A673 (cell line): ENCODE measurements around the gene HS6ST3. TPM values are rescaled to one million over a fixed set of nuclear protein-coding genes. Genes with fewer than 3 reads are reported as not detected.

Source experiments
- BruUV-seq: library from RNA; stranded (reverse); fragments of 400-500 nt; replicated peaks from 2 replicates; lab custom pipeline; 2021; lab: Mats Ljungman, UMichigan
- CTCF ChIA-PET: fragments of 300-600 bp; sonication (Branson Sonifier 250); formaldehyde crosslinking; loops from one replicate; lab custom pipeline; 2022; ENCODE audit warnings: antibody characterized with exemption; lab: Charles Lee
- POLR2A ChIA-PET: fragments of 300-600 bp; sonication (Branson Sonifier 250); formaldehyde crosslinking; loops from one replicate; lab custom pipeline; 2022; ENCODE audit warnings: antibody characterized with exemption; ENCODE audit not compliant: low non-redundant PET; lab: Charles Lee
- DNase-seq: peaks from one replicate; pipeline ENCODE4 v3.0.0-alpha.2; 2015; ENCODE audit warnings: low spot score
- H3K27ac ChIP-seq: fragments of 200-600 bp; sonication (generic); 2 replicates; pipeline ENCODE4 v1.5.1; 2016; ENCODE audit warnings: mixed run types, low read depth, mild to moderate bottlenecking, mixed read lengths, antibody characterized with exemption, low read length; ENCODE audit not compliant: poor library complexity, severe bottlenecking
- H3K27me3 ChIP-seq: fragments of 200-600 bp; sonication (generic); replicated peaks from 2 replicates; pipeline ENCODE4 v1.6.1; 2017; ENCODE audit warnings: mixed run types, low read depth, mild to moderate bottlenecking, mixed read lengths, antibody characterized with exemption, low read length; ENCODE audit not compliant: insufficient read depth, poor library complexity
- H3K36me3 ChIP-seq: fragments of 200-600 bp; sonication (generic); 2 replicates; pipeline ENCODE4 v1.6.1; 2016; ENCODE audit warnings: mixed run types, mild to moderate bottlenecking, mixed read lengths, antibody characterized with exemption, low read length; ENCODE audit not compliant: insufficient read depth, poor library complexity, severe bottlenecking
- H3K4me1 ChIP-seq: fragments of 200-600 bp; sonication (generic); 2 replicates; pipeline ENCODE4 v1.6.1; 2017; ENCODE audit warnings: mixed run types, mild to moderate bottlenecking, mixed read lengths, antibody characterized with exemption, low read length; ENCODE audit not compliant: insufficient read depth, poor library complexity, severe bottlenecking
- H3K4me3 ChIP-seq: fragments of 200-600 bp; sonication (generic); 2 replicates; pipeline ENCODE4 v1.5.1; 2016; ENCODE audit warnings: low read depth, mixed run types, mild to moderate bottlenecking, mixed read lengths, low read length; ENCODE audit not compliant: poor library complexity, severe bottlenecking
- H3K9me3 ChIP-seq: fragments of 200-600 bp; sonication (generic); 2 replicates; pipeline ENCODE4 v1.6.1; 2016; ENCODE audit warnings: mixed run types, low read depth, mild to moderate bottlenecking, mixed read lengths, antibody characterized with exemption, low read length; ENCODE audit not compliant: poor library complexity, severe bottlenecking
- EZH2 ChIP-seq: fragments of 200-600 bp; sonication (generic); IDR thresholded peaks from 2 replicates; pipeline ENCODE4 v1.6.1; 2017; ENCODE audit warnings: borderline replicate concordance, low read depth, mild to moderate bottlenecking, mixed read lengths, antibody characterized with exemption, low read length; ENCODE audit not compliant: poor library complexity, severe bottlenecking
- intact Hi-C: fragments of 100-400 bp; cut with micrococcal nuclease; formaldehyde crosslinking; loops from one replicate; pipeline ENCODE4 v1.10.0; 2022; ENCODE audit not compliant: unreplicated experiment
- total RNA-seq: library from RNA; stranded (reverse); gene quantifications from 2 replicates; pipeline ENCODE4 v1.2.3, GENCODE V29; 2021
- TF ChIP-seq, protein P1 (sequence below): fragments of 300-800, 200-600 bp; sonication (generic); conservative IDR thresholded peaks from 2 replicates; pipeline ENCODE4 v1.5.1; 2017; ENCODE audit warnings: low read depth, mild to moderate bottlenecking, antibody characterized with exemption, low read length, moderate library complexity, mixed read lengths

Gene HS6ST3
- total RNA-seq, 1 experiment from 2014 or later: not detected

GRCh38 chr13:96273196-96273595 is 183.3 kb downstream of the HS6ST3 start:
- no peaks in the 10 kb centered on the region for H3K9me3 ChIP-seq
- DNase-seq: no peak
- TF ChIP-seq, protein P1, sequence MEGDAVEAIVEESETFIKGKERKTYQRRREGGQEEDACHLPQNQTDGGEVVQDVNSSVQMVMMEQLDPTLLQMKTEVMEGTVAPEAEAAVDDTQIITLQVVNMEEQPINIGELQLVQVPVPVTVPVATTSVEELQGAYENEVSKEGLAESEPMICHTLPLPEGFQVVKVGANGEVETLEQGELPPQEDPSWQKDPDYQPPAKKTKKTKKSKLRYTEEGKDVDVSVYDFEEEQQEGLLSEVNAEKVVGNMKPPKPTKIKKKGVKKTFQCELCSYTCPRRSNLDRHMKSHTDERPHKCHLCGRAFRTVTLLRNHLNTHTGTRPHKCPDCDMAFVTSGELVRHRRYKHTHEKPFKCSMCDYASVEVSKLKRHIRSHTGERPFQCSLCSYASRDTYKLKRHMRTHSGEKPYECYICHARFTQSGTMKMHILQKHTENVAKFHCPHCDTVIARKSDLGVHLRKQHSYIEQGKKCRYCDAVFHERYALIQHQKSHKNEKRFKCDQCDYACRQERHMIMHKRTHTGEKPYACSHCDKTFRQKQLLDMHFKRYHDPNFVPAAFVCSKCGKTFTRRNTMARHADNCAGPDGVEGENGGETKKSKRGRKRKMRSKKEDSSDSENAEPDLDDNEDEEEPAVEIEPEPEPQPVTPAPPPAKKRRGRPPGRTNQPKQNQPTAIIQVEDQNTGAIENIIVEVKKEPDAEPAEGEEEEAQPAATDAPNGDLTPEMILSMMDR: no peak
- no peak for TF ChIP-seq EZH2
- no peak overlapping the region for H3K4me3 ChIP-seq
- H3K4me1 ChIP-seq: no peaks in the 10 kb centered on the region
- CTCF ChIA-PET: no interaction called here
- H3K36me3 ChIP-seq: no peaks in the 10 kb centered on the region
- POLR2A ChIA-PET: no interaction called here
- no peaks in the 10 kb centered on the region for H3K27me3 ChIP-seq
- H3K27ac ChIP-seq: no peak overlapping the region
- BruUV-seq: no TSS peak
- intact Hi-C loops: no loop called here

- H3K36me3 ChIP-seq: no peaks in the 10 kb centered on the region
- no peaks in the 10 kb centered on the region for H3K9me3 ChIP-seq
- no TSS peak for BruUV-seq
- H3K4me3 ChIP-seq: no peak overlapping the region
- intact Hi-C loops: no loop called here
- no peak for DNase-seq
- no peak overlapping the region for H3K27ac ChIP-seq
- CTCF ChIA-PET: no interaction called here
- TF ChIP-seq EZH2: no peak
- TF ChIP-seq, protein P1: no peak
- no peaks in the 10 kb centered on the region for H3K27me3 ChIP-seq
- no peaks in the 10 kb centered on the region for H3K4me1 ChIP-seq
- POLR2A ChIA-PET: no interaction called here
Observed at GRCh38 chr13:96274046-96274445, 184.1 kb downstream of the HS6ST3 start.

GRCh38 chr13:96279904-96280303 is 190.0 kb downstream of the HS6ST3 start:
- DNase-seq: no peak
- Histone ChIP-seq H3K4me1 (no peaks in the 10 kb centered on the region), H3K36me3 (no peaks in the 10 kb centered on the region), H3K4me3 (no peak overlapping the region), H3K9me3 (no peaks in the 10 kb centered on the region), H3K27ac (no peak overlapping the region), H3K27me3 (no peaks in the 10 kb centered on the region)
- no peak for TF ChIP-seq EZH2
- TF ChIP-seq, protein P1: no peak
- intact Hi-C loops: no loop called here
- ChIA-PET POLR2A (no interaction called here), CTCF (no interaction called here)
- BruUV-seq: no TSS peak
